Measurements from ENCODE around the gene SNTG2. TPM values are rescaled to one million over a fixed set of nuclear protein-coding genes. Genes with fewer than 3 reads are reported as not detected.

Gene SNTG2
- total and polyA plus RNA-seq, 7 donors, result 0.26 to 1.7 (median 0.73) TPM; not detected in 2

- Histone ChIP-seq H3K27me3 (ENCODE audit: insufficient read depth in 3 of 3, low read length in 2 of 3) (no peaks in the 10 kb centered on the region), H3K9me3 (no peaks in the 10 kb centered on the region), H3K27ac (no peak overlapping the region), H3K4me3 (no peak overlapping the region), H3K4me1 (no peaks in the 10 kb centered on the region), H3K36me3 (ENCODE audit: insufficient read depth in 1 of 2, low read depth in 1 of 2) (no peaks in the 10 kb centered on the region)
- DNase-seq (no peak), ATAC-seq (no peak)
- intact Hi-C loops (cut with DNase I), result no loop called here
- 59 to 65% (median 64%) methylated on average over 19 of the region's 19 CpGs for WGBS, 3 donors
- no peak for TF ChIP-seq CTCF (IDR thresholded peaks at IDR 0.05)
Observed at GRCh38 chr2:1318366-1319009, 367.8 kb downstream of the SNTG2 start.

GRCh38 chr2:1319393-1319792, 368.7 kb downstream of the SNTG2 start:
- intact Hi-C loops (cut with DNase I), result no loop called here
- DNase-seq (no peak), ATAC-seq (no peak)
- Histone ChIP-seq H3K27me3 (ENCODE audit: insufficient read depth in 3 of 3, low read length in 2 of 3) (no peaks in the 10 kb centered on the region), H3K27ac (no peak overlapping the region), H3K4me3 (no peak overlapping the region), H3K4me1 (no peaks in the 10 kb centered on the region), H3K36me3 (ENCODE audit: insufficient read depth in 1 of 2, low read depth in 1 of 2) (no peaks in the 10 kb centered on the region), H3K9me3 (no peaks in the 10 kb centered on the region)
- no peak for TF ChIP-seq CTCF (IDR thresholded peaks at IDR 0.05)
- WGBS, 3 donors, result 85 to 94% (median 89%) methylated on average over 7 of the region's 7 CpGs

GRCh38 chr2:1321321-1321720, 370.7 kb downstream of the SNTG2 start:
- no peaks in the 10 kb centered on the region for H3K27me3 ChIP-seq (ENCODE audit: insufficient read depth in 3 of 3, low read length in 2 of 3)
- intact Hi-C loops (cut with DNase I), result no loop called here
- no peak overlapping the region for H3K4me3 ChIP-seq
- DNase-seq (no peak), ATAC-seq (no peak)
- no peaks in the 10 kb centered on the region for H3K36me3 ChIP-seq (ENCODE audit: insufficient read depth in 1 of 2, low read depth in 1 of 2)
- no peaks in the 10 kb centered on the region for H3K9me3 ChIP-seq
- TF ChIP-seq CTCF (IDR thresholded peaks at IDR 0.05), result no peak
- no peaks in the 10 kb centered on the region for H3K4me1 ChIP-seq
- no peak overlapping the region for H3K27ac ChIP-seq
- 79 to 80% (median 80%) methylated on average over 9 of the region's 9 CpGs for WGBS, 3 donors

GRCh38 chr2:1324884-1325283, 374.2 kb downstream of the SNTG2 start:
- Histone ChIP-seq H3K36me3 (ENCODE audit: insufficient read depth in 1 of 2, low read depth in 1 of 2) (no peaks in the 10 kb centered on the region), H3K27me3 (ENCODE audit: insufficient read depth in 3 of 3, low read length in 2 of 3) (no peaks in the 10 kb centered on the region), H3K4me3 (no peak overlapping the region), H3K4me1 (no peaks in the 10 kb centered on the region), H3K9me3 (no peaks in the 10 kb centered on the region), H3K27ac (no peak overlapping the region)
- 90 to 93% (median 90%) methylated on average over 2 of the region's 2 CpGs for WGBS, 3 donors
- intact Hi-C loops (cut with DNase I), result no loop called here
- DNase-seq, result no peak
- no peak for ATAC-seq
- no peak for TF ChIP-seq CTCF (IDR thresholded peaks at IDR 0.05)

- no peak overlapping the region for H3K4me3 ChIP-seq
- no peaks in the 10 kb centered on the region for H3K36me3 ChIP-seq (ENCODE audit: insufficient read depth in 1 of 2, low read depth in 1 of 2)
- H3K27ac ChIP-seq, result no peak overlapping the region
- H3K9me3 ChIP-seq, result peaks cover 3% of the 10 kb centered on the region
- 76 to 92% (median 91%) methylated on average over 5 of the region's 5 CpGs for WGBS, 3 donors
- intact Hi-C loops (cut with DNase I), result no loop called here
- TF ChIP-seq CTCF (IDR thresholded peaks at IDR 0.05), result no peak
- ATAC-seq (no peak), DNase-seq (no peak)
- H3K4me1 ChIP-seq, result no peaks in the 10 kb centered on the region
- no peaks in the 10 kb centered on the region for H3K27me3 ChIP-seq (ENCODE audit: insufficient read depth in 3 of 3, low read length in 2 of 3)
Observed at GRCh38 chr2:1328684-1329083, 378.0 kb downstream of the SNTG2 start.
